HS-27A (cell line): ENCODE data around the gene HOXA11.

Source experiments
- DNase-seq: peaks from one replicate; pipeline ENCODE4 v3.0.0-alpha.2; 2012; ENCODE audit warnings: low read depth, missing footprints

The HOXA11 gene

DNA sequence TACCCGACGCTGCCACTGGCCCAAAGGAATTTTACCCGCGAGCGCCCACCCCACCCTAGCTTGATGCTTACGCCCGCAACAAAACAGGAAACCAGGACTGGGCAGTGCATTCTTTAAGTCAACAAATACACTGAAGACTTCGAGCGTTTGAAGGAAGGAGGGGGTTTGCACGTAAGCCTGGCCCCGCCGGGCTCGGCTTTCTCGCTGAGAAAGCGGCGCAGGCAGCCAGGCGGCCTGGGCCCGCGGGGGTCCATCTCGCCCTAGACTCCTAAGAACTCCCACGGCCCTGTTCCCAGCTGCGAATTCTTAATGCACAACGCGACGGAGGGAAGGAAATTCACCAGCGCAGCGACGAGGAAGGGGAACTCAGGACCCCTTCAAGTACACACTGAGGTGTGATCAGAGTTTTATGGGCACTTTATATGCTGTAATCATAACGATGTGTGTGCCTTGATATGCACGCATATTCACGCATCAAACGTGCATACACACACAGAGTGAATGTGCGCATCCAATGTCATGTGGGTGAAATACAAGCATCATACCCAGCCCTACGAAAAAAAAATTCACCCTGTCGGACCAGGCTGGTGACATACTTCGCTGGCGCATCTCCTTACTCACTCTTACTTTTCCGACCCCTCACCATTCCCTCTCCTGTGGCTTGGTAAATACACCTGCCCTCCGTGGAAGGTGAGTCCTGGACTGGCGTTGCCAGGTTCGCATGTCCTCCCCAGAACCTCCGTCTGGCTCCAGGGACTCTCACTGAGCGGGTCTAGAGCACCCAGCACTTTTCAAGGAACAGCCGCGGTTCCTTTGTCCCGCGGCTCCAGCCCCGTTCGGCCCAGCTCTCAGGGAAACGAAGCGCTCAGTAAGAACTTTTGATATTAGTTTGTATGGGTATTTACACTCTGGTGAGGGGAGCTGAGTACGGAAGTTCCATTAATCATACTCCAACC is 20.6 kb upstream of the HOXA11 start:
- no peak for DNase-seq

DNA sequence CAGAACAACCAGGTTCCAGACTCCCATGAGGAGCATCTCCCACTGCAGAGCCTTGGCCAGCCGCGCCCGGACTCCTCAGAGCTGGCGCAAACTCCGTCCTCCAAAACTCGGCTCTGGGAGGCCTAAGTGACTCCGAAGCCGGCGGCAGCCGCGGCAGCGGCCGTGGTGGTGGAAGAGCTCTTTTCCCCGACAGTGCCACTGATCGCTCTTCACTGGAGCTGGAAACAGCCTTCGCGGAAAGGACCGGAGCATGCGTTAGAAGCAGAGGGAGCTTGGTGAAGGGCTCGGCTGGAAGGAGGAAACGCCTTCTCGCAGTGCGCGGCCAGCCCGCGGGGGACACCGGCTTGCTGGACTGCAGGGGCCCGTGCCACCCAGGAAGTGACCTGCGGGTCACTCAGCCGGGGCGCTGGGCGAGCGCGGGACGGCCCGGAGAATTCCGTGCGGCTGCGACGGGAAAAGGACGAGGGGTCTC is 19.9 kb upstream of the HOXA11 start:
- no peak for DNase-seq

DNA sequence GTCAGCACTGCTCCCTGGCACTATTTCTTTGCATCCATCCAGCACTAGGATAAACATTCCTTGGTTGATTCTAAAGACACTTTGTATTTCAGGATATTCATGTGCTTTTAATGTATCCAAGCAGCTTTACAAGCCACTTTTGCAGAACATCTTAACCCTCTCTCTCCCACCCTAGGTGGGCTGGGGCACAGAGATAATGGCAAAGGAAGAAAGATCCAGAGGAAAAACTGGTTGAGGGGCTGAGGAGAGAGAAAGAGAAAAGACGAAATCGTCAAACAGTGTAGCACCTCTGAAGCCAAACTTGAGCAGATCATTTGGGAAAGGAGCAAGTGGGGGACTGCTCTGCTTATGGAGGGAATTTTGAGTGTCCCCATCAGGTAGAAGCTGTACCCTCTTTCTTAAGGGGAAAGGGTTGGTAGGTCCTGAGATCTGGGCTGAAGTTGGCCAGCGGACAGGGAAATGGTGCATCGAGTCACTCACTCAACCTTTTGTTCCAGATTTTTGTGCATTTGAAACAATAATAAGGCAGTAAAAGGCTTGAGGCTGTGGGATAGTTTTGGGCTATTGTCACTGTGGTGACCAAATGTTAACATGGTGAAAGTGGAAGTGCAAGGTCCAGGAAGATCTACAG is 19.0 kb upstream of the HOXA11 start:
- no peak for DNase-seq

DNA sequence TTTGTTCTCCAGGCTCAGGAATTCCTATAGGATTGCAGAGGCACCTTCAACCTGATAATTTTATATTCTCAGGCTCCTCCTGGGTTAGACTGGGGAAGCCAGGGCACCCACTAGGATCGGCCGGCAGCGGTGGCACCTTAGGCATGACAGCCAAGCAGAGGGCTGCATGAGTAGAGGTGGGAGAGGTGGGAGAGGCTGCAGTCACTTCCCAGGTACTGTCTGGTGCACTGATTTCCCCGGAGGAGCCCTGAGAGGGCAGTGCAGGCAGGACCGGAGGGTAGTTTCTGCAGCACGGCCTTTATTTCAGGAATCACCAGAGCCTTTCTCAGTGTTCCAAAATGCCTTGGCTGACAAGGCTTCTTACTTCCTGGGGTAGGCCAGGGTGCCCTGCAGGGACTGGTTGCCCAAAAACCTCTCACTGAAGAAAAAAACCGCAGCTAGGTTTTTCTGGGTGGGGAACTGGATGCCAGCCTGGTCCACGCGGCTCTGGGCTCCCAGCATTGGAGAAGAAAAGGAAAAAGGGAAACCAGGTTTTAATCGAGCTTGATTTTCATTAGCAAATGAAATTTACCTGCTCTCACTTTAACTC is 18.4 kb upstream of the HOXA11 start:
- no peak for DNase-seq

DNA sequence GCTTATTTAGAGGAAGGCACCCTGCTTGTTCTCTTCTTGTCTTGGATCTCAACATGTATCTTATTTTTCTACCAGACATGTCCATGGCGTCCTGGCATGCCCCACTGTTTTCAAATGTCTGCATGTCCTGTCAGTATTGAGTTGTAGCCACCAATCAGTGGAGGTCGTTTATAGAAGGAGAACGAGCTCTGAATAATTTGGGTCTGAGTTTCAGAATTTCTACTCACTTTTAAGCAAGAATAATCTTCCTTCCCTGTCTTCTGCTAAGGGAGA is 17.8 kb upstream of the HOXA11 start:
- no peak for DNase-seq

DNA sequence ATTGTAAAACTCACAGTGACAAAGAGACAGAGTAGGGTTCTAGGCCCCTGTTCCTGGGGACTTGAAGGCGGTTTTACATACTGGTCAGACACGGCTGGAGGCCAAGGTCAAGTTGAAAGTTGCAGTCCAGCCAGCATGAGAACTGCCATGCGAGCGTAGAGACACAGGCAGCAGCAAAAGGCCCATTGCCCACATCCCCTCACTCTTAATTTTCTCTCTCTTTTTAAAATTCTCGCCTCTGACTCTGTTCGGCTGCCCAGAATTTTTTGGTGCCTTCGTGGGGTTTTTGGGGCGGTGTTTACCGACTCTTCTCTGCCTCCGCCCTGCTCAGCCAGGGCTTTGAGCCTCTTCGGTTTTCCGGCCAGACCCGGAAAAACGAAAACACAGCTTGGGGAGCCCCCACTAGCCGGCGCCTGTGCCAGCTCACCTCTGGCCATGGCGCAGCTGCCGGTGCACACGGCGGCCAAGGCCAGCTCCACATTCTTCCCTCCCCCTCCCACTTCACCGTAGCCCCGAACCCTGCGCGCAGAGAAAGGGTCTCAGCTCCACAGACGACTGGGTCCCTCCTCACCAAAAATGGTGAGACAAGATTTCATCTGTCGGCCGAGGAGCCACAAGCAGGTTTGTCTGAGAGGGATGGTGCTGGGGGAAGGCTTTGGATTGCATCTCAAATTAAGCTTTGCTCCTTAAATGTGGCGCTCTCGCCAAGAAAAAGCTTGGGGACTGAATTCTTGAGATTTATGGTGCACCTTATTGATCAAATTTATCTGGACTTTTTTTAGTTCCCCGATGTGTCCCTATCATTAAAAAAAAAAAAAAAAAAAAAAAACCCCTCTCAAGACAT is 17.2 kb upstream of the HOXA11 start:
- DNase-seq = no peak

DNA sequence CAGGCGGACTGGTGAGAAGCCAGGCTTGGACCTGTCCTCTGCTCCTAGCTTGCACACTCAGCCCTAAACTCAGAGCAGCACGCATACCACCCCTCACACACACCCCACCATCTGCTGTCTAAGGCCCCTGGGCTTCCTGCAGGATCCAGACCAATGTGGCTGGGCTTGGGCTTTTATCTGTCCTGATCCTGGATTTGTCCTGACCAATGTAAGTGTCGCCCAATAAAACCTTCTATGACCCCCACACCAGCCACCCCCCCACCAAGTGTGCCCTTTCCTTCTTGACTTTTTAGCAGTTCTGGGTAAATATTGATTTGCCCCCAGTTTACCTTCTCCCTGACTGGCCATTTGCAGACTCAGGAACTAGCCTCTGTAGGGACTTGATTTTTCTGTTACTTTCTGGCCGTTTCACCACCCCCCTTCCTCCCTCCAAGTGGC is 16.6 kb upstream of the HOXA11 start:
- DNase-seq = no peak

DNA sequence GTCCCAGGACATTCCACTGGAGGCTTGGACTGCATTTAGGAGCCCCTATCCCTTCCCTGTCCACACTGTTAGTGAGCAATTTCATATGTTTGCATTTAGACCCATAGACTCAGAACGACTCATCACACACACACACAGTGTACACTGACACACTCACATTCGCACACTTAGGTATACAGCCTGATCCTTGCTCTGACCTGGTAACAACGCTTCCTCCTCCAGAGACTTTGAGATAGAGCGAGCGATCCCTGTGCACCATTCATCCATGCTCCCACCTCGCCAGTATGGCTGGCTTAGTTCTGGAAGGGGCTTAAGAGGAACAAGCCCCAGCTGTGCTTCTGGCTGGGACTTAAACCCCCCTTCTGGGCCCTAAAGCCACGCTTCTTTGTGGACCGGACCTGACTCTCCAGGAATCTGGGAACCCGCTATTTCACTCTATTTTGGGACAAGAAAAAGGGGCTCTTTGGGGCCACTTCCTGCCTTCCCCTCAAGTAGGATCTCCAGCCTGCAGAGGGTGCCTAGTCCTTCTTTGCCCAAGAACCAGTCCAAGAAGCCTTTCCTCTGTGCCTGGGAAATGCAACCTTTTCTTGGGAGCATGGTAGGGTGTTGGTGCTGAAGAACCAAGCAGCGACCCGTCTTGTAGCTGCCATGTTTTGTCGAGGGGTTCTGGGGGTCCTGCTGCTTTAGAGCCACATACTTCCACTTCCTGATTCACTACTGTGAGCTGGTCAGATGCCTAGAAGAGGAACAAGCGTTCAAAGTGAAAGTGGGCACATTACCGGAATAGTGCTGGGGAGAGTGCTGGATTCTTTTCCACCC is 15.9 kb upstream of the HOXA11 start:
- no peak for DNase-seq

DNA sequence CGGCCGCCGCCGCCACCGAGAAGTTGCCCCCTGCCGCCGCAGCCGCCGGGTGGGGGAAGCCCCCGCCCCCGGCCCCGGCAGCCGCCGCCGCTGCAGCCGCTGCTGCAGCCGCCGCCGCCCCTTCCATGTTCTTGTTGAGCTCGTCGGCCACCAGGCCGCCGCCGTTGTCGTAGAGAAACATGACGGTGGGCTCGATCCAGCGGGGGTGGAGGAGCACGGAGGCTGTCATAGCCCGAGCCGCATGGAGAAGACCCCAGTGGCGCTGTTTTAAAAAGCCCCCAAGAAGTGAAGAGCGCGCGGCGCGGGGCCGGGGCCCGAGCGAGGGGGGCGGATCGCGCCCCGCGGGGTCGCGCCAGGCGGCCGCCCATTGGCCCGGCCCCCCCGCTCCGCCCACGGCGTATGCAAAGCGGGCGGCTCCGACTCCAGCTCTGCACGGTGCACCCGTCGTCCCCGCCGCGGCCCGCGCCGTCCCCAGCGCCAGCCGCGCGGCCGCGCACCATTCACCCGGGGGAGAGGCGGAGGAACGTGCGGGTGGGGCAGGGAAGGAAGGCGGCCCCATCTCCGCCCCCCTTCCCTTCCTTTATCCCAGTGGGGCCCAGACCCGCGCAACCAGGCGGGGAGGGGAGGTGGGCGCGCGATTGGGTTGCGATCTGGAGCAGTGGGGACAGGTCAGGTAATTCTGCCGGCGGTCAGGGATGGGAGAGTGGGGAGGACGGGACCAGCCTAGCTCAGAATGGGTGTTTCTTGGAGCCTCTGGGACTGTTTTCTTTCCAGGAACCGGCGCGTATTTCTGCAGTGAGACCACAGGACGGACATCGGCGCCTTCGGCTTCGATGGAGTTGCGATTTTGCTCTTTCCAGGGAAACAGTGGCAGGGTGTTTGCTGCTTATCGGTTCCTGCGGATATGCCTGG is 15.1 kb upstream of the HOXA11 start, which contains the start of gene HOXA13:
HOXA13 (minus strand) TSS at position 243 of the 912 bp plus-strand sequence; CDS start at position 229, 14 bp downstream.
- DNase-seq = no peak

DNA sequence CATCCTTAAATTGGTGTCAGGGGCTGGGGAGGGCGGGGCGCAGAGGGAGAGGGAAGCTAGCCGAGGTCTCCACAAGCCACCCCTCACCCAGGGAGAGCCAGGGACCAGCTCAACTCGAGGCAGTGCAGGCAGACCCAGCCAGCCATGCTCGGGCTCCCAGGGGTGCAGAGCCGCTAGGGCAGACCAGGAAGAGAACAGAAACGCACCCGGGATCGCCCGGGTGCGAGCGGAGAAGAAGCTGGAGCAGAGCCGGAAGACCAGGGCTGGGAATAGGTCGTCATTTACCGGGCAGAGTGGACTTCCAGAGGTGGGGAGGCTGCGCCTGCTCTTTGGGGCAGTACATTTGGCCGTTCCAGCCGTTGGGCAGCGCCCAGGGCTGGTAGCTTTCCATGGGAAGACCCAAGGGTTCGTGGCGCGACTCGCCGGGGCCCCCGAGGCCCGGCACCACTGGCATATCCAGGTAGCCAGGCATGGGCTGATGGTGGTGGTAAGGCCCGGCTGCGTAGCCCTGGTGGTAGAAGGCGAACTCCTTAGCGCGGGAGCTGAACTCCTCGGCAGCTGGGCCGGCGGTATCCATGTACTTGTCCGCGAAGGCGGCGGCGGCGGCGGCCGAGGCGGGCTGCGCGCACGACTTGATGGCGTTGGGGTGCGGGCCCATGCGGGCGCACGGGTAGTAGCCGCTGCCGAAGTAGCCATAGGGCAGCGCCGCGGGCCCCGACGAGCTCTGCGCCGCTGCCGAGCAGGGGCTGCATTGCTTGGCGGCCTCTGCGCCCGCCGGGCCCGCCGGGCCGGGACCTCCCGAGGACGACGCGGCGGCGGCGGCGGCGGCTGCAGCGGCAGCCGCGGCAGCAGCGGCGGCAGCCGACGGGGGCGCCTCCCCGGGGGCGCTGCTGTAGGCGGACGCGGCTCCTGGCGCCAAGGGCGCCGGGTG is 14.1 kb upstream of the HOXA11 start:
- DNase-seq = no peak

DNA sequence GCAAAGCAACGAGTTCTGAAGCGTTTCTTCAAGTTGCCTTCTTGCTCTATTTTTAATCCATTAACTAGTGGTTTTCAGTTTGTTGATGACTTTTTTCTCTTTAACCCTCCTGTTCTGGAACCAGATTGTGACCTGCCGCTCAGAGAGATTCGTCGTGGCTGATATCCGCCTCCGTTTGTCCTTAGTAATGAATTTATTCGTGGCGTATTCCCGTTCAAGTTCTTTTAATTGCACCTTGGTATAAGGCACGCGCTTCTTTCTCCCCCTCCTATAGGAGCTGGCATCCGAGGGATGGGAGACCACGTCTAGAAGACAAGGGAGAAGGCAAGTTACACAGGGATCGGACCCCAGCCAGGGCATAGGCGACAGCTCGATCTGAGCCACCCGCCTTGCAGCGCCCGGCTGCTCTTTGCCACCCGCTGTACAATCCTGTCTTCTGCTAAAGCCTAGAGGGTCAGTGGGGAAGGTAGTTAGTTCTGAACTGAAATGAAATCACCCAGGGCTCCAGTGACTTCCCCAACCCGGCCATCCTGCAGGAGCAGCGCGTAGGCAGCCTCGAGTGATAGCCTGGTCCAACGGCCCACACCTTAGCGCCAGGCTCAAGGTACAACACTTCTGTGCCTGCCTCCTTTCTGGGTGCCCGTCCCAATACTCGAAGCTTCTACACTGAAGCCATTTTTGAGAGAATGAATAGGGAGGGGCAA is 13.3 kb upstream of the HOXA11 start:
- DNase-seq = no peak

DNA sequence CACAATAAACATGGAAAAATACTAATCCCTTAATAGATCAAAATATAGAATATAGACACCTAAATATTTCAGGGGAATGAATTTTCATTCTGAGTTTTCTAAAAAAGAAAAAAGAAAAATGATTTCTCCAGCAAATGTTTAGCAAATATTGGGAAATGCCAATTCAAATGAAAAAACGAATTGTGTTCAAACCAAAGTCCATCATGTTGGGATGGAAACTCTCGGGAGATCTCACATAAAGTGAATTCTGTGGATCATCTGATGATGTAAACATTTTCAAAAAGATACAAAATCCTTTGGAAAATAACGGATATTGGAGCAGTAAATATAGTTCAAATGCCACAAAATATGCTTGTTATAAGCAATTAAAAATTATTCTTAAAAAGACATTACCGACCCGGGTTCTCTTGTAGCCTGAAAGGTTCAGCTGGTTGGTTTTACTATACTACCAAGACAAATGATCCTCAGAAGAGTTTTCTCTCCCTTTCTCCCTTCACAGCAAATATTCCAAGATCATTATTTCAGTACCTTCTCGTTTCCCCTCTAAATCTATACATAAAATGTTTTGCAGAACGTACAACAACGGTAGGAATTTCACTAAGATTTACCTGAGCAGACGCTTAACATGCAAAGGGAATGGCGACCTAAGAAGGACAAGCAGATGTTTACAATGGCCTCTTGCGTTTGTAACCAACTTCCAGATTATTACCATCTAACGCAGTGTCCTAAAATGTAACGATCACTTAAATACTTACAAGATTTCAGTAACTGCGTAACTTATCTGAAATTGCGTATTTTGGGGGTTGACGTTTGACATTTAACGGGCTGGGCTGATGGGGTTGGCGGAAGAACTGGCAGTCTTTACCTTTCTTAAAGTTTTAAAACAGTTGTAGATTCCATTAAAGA is 12.4 kb upstream of the HOXA11 start:
- DNase-seq = no peak

DNA sequence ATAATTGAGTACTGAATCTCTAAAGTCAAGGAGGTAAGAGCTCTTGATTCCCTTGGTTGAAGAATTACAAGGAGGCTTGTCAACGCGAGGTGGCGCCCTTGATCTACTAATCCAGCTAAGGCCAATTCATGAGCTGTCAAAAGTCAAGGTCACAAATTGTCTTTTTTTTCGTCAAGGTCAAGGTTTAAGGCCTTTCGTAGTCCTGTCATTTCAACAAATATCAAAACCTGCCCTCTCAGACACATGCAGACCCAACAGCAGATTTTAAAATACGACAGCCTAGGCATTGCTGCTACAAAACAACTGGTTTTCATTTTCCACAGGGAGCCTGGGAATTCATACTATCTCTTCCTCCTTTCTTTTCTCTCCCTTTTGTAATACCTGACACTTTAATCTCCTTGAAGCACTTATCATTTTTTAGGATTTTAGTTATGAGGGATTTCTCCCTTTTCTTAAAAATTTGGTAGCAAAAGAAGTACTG is 11.3 kb upstream of the HOXA11 start:
- no peak for DNase-seq

DNA sequence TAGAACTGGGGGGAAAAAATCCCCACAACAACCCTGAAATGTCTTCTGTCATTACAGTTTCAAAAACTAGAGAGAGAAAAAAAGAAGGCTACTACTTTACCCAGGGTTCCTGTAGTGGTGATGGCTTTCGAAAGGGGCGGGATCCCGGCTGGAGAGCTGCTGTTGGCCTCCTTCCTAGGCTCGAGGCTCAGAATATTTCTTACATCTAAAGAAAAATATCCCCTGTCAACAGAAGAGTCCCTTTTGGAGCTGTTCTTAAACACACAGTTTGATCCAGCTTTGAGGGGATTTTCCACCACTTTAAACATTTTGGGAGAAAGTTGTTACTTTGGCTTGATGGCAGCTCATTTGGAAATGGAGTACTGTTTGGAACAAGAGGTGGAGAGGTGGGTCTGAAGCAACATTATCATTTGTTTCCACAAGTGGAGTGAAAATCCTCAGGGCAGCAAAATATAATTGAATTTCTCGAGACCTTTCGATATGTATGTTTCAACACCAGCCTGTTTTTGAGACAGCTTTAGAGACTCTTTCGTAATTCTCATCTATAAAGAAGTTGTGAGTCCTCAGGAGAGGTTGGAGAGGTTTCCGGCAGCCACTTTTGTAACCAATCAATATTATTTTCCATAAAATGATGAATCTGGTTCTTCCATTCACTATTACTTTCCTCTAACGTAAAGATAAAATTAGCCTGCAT is 9.8 kb upstream of the HOXA11 start:
- DNase-seq = no peak

DNA sequence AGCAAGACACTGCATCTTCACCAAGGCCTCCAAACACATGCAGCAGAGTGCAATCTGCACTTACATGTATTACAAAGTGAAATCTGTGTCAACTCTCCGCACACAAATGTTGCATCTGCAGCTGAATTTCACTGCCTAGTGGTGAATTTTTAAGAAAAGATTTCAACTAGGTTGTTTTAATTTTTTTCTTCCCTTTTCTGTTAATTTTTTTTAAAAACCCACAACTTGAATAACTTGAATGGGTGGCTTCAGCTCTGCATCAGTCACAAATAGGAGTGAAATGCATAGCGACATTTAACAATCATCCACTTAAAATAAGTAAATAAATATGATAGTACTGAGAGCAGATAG is 8.9 kb upstream of the HOXA11 start:
- DNase-seq = no peak

DNA sequence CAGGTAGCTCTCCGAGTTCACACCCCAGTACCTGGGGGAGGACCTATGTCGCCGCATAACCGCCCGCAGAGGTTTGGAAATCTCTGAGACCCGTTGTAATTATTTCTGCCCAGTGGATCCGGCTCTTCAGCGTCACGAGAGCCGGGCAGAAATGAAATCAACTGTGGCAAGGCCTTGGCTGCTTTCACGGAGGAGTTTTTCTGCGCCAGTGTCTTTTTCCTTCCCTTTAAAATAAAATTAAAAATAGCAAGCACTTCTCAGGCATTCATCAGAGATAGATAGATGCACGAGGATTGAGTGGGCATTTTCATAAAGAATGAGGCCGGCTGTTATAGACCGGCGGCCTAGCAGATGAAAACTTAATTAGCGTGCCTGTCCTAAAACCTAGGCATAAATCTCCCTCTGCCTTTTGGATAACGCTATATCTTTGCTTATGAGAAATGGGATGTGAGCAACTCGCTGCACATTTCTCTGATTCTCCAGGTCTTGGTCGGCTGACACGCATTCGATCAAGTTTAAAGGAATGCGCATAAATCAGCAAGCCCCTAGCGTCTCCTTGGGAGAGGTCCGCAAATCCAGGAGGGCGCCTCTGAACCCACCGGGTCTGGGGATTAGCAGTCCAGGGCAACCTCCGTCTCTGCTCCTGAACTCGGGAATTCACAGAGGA is 8.4 kb upstream of the HOXA11 start:
- no peak for DNase-seq
